SU-DHL-6 (cell line): Measurements from ENCODE around the gene ZNF469.

Experiments
- H2AFZ ChIP-seq: fragments of 200-600 bp; sonication (generic); 2 replicates; pipeline ENCODE4 v1.6.1; 2014; ENCODE audit warnings: low read depth, mild to moderate bottlenecking, moderate library complexity, mixed read lengths, antibody characterized with exemption, low read length; ENCODE audit not compliant: severe bottlenecking
- H3F3A ChIP-seq: fragments of 200-600 bp; shearing (Covaris generic); 2 replicates; pipeline ENCODE4 v1.6.0; 2016; ENCODE audit warnings: antibody characterized with exemption, mild to moderate bottlenecking; ENCODE audit not compliant: insufficient read depth
- H3K27ac ChIP-seq: fragments of 200-600 bp; sonication (generic); 2 replicates; pipeline ENCODE4 v1.5.1; 2016; ENCODE audit warnings: low read depth, mild to moderate bottlenecking, low read length, moderate library complexity, mixed read lengths
- H3K27me3 ChIP-seq: fragments of 200-600 bp; sonication (generic), shearing (Covaris generic); 2 replicates; pipeline ENCODE4 v1.6.0; 2014; ENCODE audit warnings: mild to moderate bottlenecking, low read length
- H3K36me3 ChIP-seq: fragments of 200-600 bp; sonication (generic); 2 replicates; pipeline ENCODE4 v1.6.1; 2014; ENCODE audit warnings: mild to moderate bottlenecking, low read length, mixed read lengths
- H3K4me2 ChIP-seq: fragments of 300-600, 200-600 bp; shearing (Covaris generic), sonication (generic); 2 replicates; pipeline ENCODE4 v1.6.0; 2014; ENCODE audit warnings: low read length, low read depth, mild to moderate bottlenecking; ENCODE audit not compliant: poor library complexity, severe bottlenecking
- H3K4me3 ChIP-seq: fragments of 200-600 bp; sonication (generic); 2 replicates; pipeline ENCODE4 v1.5.1; 2014; ENCODE audit warnings: antibody characterized with exemption, low read length, mild to moderate bottlenecking, mixed read lengths; ENCODE audit not compliant: insufficient read depth, poor library complexity, severe bottlenecking
- H3K79me2 ChIP-seq: fragments of 200-600 bp; sonication (generic); 2 replicates; pipeline ENCODE4 v1.6.1; 2014; ENCODE audit warnings: mild to moderate bottlenecking, low read length, moderate library complexity; ENCODE audit not compliant: insufficient read depth
- H3K9ac ChIP-seq: fragments of 200-600 bp; sonication (generic); 2 replicates; pipeline ENCODE4 v1.7.0; 2014; ENCODE audit warnings: mild to moderate bottlenecking, low read length
- H3K9me2 ChIP-seq: fragments of 200-600 bp; sonication (generic); replicated peaks from 2 replicates; pipeline ENCODE4 v1.6.1; 2014; ENCODE audit warnings: low read length; ENCODE audit not compliant: insufficient read depth
- H3K9me3 ChIP-seq: fragments of 200-600 bp; sonication (generic); 2 replicates; pipeline ENCODE4 v1.6.1; 2014; ENCODE audit warnings: low read length, mixed read lengths; ENCODE audit not compliant: insufficient read depth
- H4K20me1 ChIP-seq: fragments of 200-600 bp; sonication (generic); 2 replicates; pipeline ENCODE4 v1.6.1; 2014; ENCODE audit warnings: low read depth, mild to moderate bottlenecking, antibody characterized with exemption, low read length, moderate library complexity, mixed read lengths
- CTCF ChIP-seq: fragments of 200-600 bp; sonication (generic); IDR thresholded peaks from one replicate; pipeline ENCODE4 v1.5.1; 2017; ENCODE audit warnings: antibody characterized with exemption, mild to moderate bottlenecking, low read length, moderate library complexity; ENCODE audit not compliant: insufficient read depth, poor library complexity, severe bottlenecking
- EZH2phosphoT487 ChIP-seq: fragments of 200-600 bp; sonication (generic), shearing (Covaris generic); conservative IDR thresholded peaks from 2 replicates; pipeline ENCODE4 v1.6.1; 2018; ENCODE audit warnings: mild to moderate bottlenecking, antibody characterized with exemption, low read length, moderate library complexity, mixed read lengths

The ZNF469 gene

GRCh38 chr16:88338896-88339295 lies 43.9 kb upstream of the ZNF469 start:
- Histone ChIP-seq H4K20me1 (no peaks in the 10 kb centered on the region), H3K9me3 (no peaks in the 10 kb centered on the region), H3K4me3 (no peak overlapping the region), H3K79me2 (no peaks in the 10 kb centered on the region), H3K4me2 (no peak overlapping the region), H3F3A (no peaks in the 10 kb centered on the region), H3K9ac (no peak overlapping the region), H2AFZ (no peak overlapping the region), H3K27me3 (no peaks in the 10 kb centered on the region), H3K27ac (no peak overlapping the region), H3K9me2 (no peaks in the 10 kb centered on the region), H3K36me3 (no peaks in the 10 kb centered on the region)
- TF ChIP-seq CTCF (no peak), EZH2phosphoT487 (no peak)

DNA sequence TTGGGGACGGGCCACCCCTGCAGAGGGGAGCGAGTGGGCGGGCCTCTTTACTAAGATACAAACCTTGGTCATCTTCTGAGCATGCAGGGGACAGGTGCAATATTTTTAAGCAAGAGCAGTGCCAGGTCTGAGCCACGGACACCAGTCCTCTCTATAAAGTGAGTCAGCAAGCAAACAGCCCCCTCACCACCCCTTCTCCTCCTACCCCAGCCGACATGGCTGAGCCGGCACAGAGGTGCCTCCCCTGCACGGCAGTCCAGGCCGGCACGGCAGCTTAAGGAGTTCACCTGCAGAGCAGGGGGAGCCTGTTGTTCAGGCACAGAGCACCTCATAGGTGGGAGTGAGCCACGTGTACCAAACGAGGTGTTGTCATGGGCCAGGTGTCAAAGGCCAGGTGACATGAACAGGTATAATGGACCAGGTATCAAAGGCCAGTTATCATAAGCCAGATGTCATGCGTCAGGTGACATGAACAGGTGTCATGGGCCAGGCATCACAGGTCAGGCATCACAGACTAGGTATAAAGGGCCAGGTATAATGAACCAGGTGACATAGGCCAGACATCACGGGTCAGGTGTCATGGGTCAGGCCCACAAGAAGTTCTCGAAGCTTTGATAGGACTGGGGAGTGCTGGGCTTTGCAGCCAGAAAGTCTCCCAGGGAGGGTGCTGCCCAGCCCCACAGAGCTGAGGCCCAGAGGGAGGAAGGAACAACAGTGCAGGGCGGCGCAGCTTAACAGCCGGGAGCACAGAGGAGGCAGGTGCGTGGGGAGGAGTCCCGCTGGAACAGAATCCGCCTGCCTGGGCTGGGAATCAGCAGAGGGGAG lies 42.6 kb upstream of the ZNF469 start:
- Histone ChIP-seq H4K20me1 (no peaks in the 10 kb centered on the region), H3K4me3 (no peak overlapping the region), H3K4me2 (no peak overlapping the region), H3F3A (no peaks in the 10 kb centered on the region), H3K9me2 (no peaks in the 10 kb centered on the region), H3K9ac (no peak overlapping the region), H3K36me3 (no peaks in the 10 kb centered on the region), H2AFZ (no peak overlapping the region), H3K27me3 (no peaks in the 10 kb centered on the region), H3K27ac (no peak overlapping the region), H3K9me3 (no peaks in the 10 kb centered on the region), H3K79me2 (no peaks in the 10 kb centered on the region)
- TF ChIP-seq CTCF (no peak), EZH2phosphoT487 (no peak)

DNA sequence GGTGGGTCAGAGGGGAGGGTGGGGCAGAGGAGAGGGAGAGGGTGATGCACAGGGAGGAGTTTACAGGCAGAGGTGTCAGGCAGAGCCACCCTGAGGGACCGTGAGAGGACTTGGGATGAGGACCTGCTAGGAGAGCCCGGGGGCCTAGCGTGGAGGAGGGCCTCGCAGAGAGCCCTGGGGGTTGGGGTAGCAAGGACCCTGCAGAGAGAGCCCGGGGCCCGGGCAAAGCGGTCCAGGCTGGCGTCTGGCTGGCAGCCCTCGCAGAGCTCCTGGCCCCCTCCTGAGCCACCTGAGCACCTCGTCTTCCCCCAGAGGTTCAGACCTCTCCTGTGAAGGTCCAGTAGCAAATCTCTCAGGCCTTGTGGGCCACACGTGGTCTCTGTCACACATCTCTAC lies 42.0 kb upstream of the ZNF469 start:
- no peaks in the 10 kb centered on the region for H3K79me2 ChIP-seq
- H3K9me3 ChIP-seq: no peaks in the 10 kb centered on the region
- no peaks in the 10 kb centered on the region for H3K36me3 ChIP-seq
- no peak overlapping the region for H3K4me2 ChIP-seq
- H2AFZ ChIP-seq: no peak overlapping the region
- H4K20me1 ChIP-seq: no peaks in the 10 kb centered on the region
- no peak overlapping the region for H3K27ac ChIP-seq
- no peaks in the 10 kb centered on the region for H3K27me3 ChIP-seq
- H3K4me3 ChIP-seq: no peak overlapping the region
- H3K9me2 ChIP-seq: no peaks in the 10 kb centered on the region
- H3K9ac ChIP-seq: no peak overlapping the region
- TF ChIP-seq CTCF (no peak), EZH2phosphoT487 (no peak)
- H3F3A ChIP-seq: no peaks in the 10 kb centered on the region
